ENCODE data around the gene ZSCAN21. TPM values are rescaled to one million over a fixed set of nuclear protein-coding genes. Genes with fewer than 3 reads are reported as not detected.

ZSCAN21 gene
- total RNA-seq = 12.4 TPM
- polyA plus RNA-seq (ENCODE audit: insufficient read depth, low read depth, low replicate concordance) = 10.8 TPM
- long read RNA-seq, donor 1 = 0 reads
- long read RNA-seq, donor 2, partial matches to known transcripts = 8 of 10 reads
- long read RNA-seq, donor 2, other reads (novel, unspliced or antisense) = 0 of 10 reads
- long read RNA-seq, donor 3, partial matches to known transcripts = 0 of 3 reads
- long read RNA-seq, donor 3, other reads (novel, unspliced or antisense) = 0 of 3 reads
- long read RNA-seq, donor 4, partial matches to known transcripts = 14 of 14 reads
- long read RNA-seq, donor 4, other reads (novel, unspliced or antisense) = 0 of 14 reads
- long read RNA-seq, donor 5 = 0 reads
- long read RNA-seq, donor 6, partial matches to known transcripts = 0 of 10 reads
- long read RNA-seq, donor 6, other reads (novel, unspliced or antisense) = 9 of 10 reads
- long read RNA-seq, donor 7, transcript ZSCAN21-201 (4 exons, 2,005 nt) = major isoform, 5 of 9 reads
- long read RNA-seq, donor 7, partial matches to known transcripts = 1 of 9 reads
- long read RNA-seq, donor 7, other reads (novel, unspliced or antisense) = 3 of 9 reads
- long read RNA-seq, donor 8, partial matches to known transcripts = 0 of 1 reads
- long read RNA-seq, donor 8, other reads (novel, unspliced or antisense) = 0 of 1 reads
- long read RNA-seq, donor 9, partial matches to known transcripts = 0 of 2 reads
- long read RNA-seq, donor 9, other reads (novel, unspliced or antisense) = 0 of 2 reads
- long read RNA-seq, donor 10, partial matches to known transcripts = 0 of 2 reads
- long read RNA-seq, donor 10, other reads (novel, unspliced or antisense) = 0 of 2 reads

GRCh38 chr7:100049441-100050291 is at the start of gene ZSCAN21:
Gene ZSCAN21, plus strand, starts transcription at chr7:100049774. Its CDS starts 7,233 bp downstream, at chr7:100057007.
- DNase-seq (peak; percentile 89 to 94 (median 93)), FAIRE-seq (no peak)
- peak within 1 kb of the TSS; percentile 88 to 93 (median 92) for H3K4me3 ChIP-seq (ENCODE audit: low read length in 3 of 3)
- H3K4me1 ChIP-seq (ENCODE audit: control insufficient read depth in 2 of 3, insufficient read depth in 2 of 3, low read depth in 1 of 3, low read length in 3 of 3) = peaks cover 0 to 16% (median 0%) of the 10 kb centered on the region in 3 donors
- H3K27me3 ChIP-seq (ENCODE audit: control insufficient read depth, insufficient read depth, low read length) = no peaks in the 10 kb centered on the region
- no peaks in the 10 kb centered on the region for H3K36me3 ChIP-seq (ENCODE audit: control insufficient read depth in 2 of 3, insufficient read depth in 3 of 3, low read length in 3 of 3)
- peak within 1 kb of the TSS; percentile 74 to 91 (median 75) for H3K9ac ChIP-seq (ENCODE audit: low read length in 3 of 3)
- H3K27ac ChIP-seq (ENCODE audit: low read depth in 2 of 2, low read length in 2 of 2) = peak within 1 kb of the TSS; percentile 99
- TF ChIP-seq CTCF (IDR thresholded peaks at IDR 0.05; ENCODE audit: borderline replicate concordance, extremely low read depth, insufficient read depth) = peak; percentile 3
- intact Hi-C loops (cut with DNase I) = no loop called here
- H3K9me3 ChIP-seq (ENCODE audit: control insufficient read depth in 2 of 3, insufficient read depth in 1 of 3, low read length in 3 of 3) = no peaks in the 10 kb centered on the region

GRCh38 chr7:100000239-100000638 is 49.3 kb upstream of the ZSCAN21 start:
- H3K27me3 ChIP-seq (ENCODE audit: control insufficient read depth, insufficient read depth, low read length) = no peaks in the 10 kb centered on the region

More at GRCh38 chr7:100000239-100000638, 49.3 kb upstream of the ZSCAN21 start:
- Histone ChIP-seq H3K4me3 (ENCODE audit: low read length in 3 of 3) (no peak overlapping the region), H3K4me1 (ENCODE audit: control insufficient read depth in 2 of 3, insufficient read depth in 2 of 3, low read depth in 1 of 3, low read length in 3 of 3) (peaks cover 0 to 11% (median 0%) of the 10 kb centered on the region in 3 donors), H3K9ac (ENCODE audit: low read length in 3 of 3) (no peak overlapping the region), H3K27ac (ENCODE audit: low read depth in 2 of 2, low read length in 2 of 2) (no peak overlapping the region), H3K36me3 (ENCODE audit: control insufficient read depth in 2 of 3, insufficient read depth in 3 of 3, low read length in 3 of 3) (no peaks in the 10 kb centered on the region), H3K9me3 (ENCODE audit: control insufficient read depth in 2 of 3, insufficient read depth in 1 of 3, low read length in 3 of 3) (no peaks in the 10 kb centered on the region)
- no peak for TF ChIP-seq CTCF (IDR thresholded peaks at IDR 0.05; ENCODE audit: borderline replicate concordance, extremely low read depth, insufficient read depth)
- intact Hi-C loops (cut with DNase I) = no loop called here
- no peak for FAIRE-seq
- no peak for DNase-seq

Data from kidney (tissue), 22 donors.